ELF-1 (cell line): ENCODE measurements around the gene OSBPL6.

Experiments
- DNase-seq: peaks from one replicate; pipeline ENCODE4 v3.0.0-alpha.2; 2016; ENCODE audit warnings: low read depth, low spot score

The OSBPL6 gene

DNA sequence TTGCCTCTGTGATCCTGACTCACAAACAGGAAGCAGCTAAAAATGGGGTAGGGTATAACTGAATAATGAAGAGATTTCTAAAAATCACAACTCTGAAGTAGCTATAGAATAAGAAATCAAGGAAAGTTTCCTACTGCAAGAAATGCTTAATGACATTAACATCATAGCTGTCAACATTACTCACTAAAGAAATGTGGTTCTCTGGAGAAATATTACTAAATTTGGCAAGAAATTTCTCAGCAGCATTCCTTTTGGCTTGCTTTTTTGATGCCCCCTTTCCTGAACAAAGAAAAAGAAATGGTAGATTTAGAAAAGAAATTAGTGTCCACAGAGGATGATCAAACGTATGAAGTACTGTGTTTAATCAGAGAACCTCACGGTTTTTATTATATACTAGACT is 247.1 kb downstream of the OSBPL6 start:
- DNase-seq, result no peak

DNA sequence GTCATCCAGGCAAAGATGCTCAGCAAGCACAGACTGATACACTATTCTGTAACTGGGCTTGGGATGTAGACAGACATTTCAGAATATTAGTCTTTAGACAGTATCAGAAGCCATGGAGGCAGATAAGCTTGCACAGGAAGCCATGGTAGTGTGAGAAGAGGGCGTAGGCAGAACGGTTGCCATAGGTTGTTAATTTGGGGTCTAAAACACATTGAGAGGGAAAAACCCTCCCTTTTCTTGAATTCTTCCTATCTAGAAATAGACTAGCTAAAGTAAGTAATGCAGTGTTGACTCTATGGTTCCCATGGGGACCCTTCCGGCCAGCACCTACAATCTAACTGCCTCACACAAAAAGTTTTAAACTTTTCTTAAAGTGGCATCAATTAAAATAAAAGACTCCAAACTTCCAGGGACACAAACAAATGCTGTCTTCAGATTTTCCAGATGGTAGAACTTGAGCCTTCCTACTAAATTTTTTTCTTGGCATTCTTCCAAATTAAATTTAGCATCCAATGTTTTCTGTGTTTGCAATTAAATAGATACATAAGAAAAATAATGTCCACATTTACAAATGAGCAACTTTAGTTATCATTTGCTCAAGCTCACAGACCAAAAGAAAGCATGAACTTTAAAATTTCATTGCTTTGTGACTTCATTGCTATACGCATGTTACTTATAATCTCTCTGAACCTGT is 254.8 kb downstream of the OSBPL6 start:
- no peak for DNase-seq

DNA sequence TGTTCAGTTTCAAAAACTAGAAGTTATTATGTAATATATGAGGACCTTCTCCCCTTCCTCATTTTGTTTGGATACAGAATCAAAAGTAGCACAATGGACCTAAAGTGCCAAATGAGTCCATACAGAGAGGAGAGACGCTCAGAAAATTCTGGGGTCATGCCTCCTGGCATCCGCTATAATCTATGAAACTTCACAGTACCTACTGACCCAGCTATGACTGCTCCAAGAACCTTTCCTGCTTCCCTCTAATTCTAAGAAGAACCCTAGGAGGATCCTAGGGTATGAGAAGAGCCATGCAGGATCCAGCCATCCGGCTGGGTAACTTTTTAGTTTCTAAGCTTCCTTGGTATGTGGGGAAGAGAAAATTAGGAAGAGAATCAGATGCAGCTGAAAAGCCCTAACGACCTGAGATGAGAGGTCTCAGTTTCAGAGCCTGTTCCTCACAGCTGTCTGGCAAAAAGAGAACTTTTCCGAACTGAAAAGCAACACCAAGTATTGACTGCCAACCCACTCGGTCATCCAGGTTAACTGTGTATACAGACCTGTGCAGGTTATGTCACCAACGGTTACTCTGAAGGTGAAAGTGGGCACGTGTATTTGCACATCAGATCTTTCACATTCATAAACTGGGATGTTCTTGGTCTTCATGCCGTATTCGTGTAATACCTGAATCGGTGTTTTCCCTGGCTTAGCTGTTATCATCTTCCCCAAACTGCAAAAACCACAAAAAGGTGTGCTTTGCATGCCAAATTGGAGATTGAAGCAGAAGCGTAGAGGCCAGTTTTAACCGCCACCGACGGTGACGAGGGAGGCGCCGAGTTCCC is 255.6 kb downstream of the OSBPL6 start:
- no peak for DNase-seq

DNA sequence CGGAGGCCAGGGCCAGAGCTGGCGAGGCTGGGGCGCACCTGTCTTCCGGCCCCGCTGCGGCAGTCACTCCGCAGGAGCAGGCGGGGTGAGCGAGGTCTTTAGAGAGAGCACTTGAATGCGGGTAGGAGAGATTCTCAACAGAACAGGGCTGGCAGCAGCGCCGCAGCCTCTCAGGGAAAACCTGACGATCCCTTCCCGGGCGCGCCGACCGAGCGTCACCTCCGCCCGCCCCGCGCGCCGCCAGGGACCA is 256.1 kb downstream of the OSBPL6 start:
- DNase-seq, result no peak

DNA sequence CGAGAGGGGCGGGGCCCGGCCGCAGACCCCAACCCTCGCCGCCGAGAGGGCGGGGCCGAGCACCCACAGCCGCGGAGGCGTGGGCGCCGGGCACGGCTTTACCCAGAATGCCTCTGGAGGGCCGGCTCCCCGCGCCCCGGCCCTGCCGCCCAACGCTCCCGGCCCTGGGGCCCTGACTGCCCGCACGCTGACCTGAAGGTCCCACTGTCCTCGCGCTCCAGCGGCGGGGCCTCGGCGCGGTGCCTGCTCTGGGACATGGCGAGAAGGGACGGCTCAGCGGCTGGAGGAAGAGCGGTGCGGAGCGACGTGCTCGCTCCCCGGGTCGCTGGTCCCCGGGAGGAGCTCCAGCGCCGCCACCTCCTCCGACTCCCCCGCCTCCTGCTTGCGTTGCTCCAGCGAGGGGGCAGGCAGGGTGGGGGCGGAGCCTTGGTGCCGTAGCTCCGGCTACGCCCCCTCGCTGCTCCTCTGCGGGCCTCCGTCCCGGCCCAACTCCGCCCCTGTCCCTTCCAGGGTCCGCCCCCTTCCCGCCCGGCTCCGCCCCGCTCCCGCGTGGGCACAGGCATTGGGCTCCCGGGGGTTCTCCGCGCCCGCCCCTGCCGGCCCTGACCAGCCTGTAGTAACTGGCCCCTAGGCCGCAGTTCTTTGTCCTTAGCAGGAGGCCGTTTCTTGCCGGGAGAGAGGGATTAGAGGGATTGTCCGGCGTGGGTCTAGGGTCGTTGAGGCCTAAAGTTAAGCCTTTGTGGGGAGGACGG is 256.6 kb downstream of the OSBPL6 start, which contains the start of the genes PJVK and PRKRA:
PJVK (plus strand) TSS at position 605 of the 752 bp plus-strand sequence. CDS start 2,032 bp downstream, outside the sequence.
PRKRA (minus strand) TSS at position 402 of the 752 bp plus-strand sequence; CDS start at position 257, 145 bp downstream.
- DNase-seq, result peak; percentile 98

DNA sequence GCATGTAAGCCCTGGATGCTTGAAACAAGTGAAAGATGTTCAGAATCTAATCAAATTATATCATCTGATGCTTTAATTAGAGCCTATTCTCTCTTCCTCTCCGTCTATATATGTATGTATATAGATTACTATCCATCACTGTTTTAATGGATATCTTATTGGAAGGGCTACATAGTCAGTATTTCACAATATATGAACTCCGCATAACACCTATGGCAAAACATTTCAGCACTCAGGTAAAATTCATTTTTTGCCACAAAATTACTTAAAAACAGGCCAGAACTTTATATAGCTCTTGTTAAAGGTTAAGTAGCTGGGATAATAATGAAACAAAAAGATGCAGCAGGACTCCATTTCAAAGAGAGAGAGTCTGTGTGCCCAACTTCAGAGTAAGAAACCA is 258.0 kb downstream of the OSBPL6 start:
- DNase-seq, result no peak
